CD4-positive, alpha-beta T cell (primary cell): ENCODE data around the gene SLAMF1. TPM values are rescaled to one million over a fixed set of nuclear protein-coding genes. Genes with fewer than 3 reads are reported as not detected.
A peak's percentile ranks its signal among the peaks of the same experiment; 100 is the strongest.
"Not testable (repeated sequence)": the region's sequence is repeated elsewhere in the genome, so short reads cannot be mapped to it uniquely, and the experiment has no call there.

Source experiments
- ATAC-seq: fragments of 200-7000 bp; cut with Tn5 transposase; one replicate; pipeline ENCODE4 v1.10.0; 2022; ENCODE audit warnings: mild to moderate bottlenecking; ENCODE audit not compliant: poor library complexity
- CTCF ChIA-PET: fragments of 350-600 bp; sonication (Branson Sonifier 250); formaldehyde crosslinking; loops from one replicate; lab custom pipeline; 2021; ENCODE audit warnings: antibody characterized with exemption, inconsistent platforms; lab: Charles Lee
- POLR2A ChIA-PET: fragments of 350-600 bp; sonication (Branson Sonifier 250); formaldehyde crosslinking; loops from one replicate; lab custom pipeline; 2021; ENCODE audit warnings: antibody characterized with exemption, inconsistent platforms; lab: Charles Lee
- DNase-seq, 14 experiments: peaks; one replicate each; pipeline ENCODE4 v3.0.0-alpha.2; 2013 to 2020; ENCODE audit warnings: mixed read lengths in 2 of 14
- H3K27ac ChIP-seq, 2 donors: one replicate each; pipeline versions ENCODE4 v1.5.1 to v1.7.0; 2013; ENCODE audit warnings: low read length in 2 of 2, low read depth in 1 of 2, mild to moderate bottlenecking in 1 of 2
- H3K27me3 ChIP-seq, 2 experiments: 1 replicate in 1 of 2; 2 replicates in 1 of 2; pipeline versions ENCODE4 v1.6.1 to v1.7.0; 2013; ENCODE audit warnings: low read length in 2 of 2, control low read depth in 1 of 2, mild to moderate bottlenecking in 1 of 2, moderate library complexity in 1 of 2; ENCODE audit not compliant: insufficient read depth in 2 of 2, control insufficient read depth in 1 of 2
- H3K36me3 ChIP-seq: one replicate; pipeline ENCODE4 v1.6.1; 2013; ENCODE audit warnings: low read length, control low read depth; ENCODE audit not compliant: insufficient read depth
- H3K4me1 ChIP-seq: one replicate; pipeline ENCODE4 v1.6.1; 2013; ENCODE audit warnings: low read length, control low read depth; ENCODE audit not compliant: insufficient read depth
- H3K4me3 ChIP-seq: one replicate; pipeline ENCODE4 v1.5.1; 2013; ENCODE audit warnings: mild to moderate bottlenecking, low read length, moderate library complexity
- H3K9me3 ChIP-seq, 2 experiments: 1 replicate in 1 of 2; 2 replicates in 1 of 2; pipeline versions ENCODE4 v1.6.1 to v1.7.0; 2013; ENCODE audit warnings: low read length in 2 of 2, mild to moderate bottlenecking in 2 of 2, control low read depth in 1 of 2, moderate library complexity in 1 of 2; ENCODE audit not compliant: control insufficient read depth in 1 of 2, insufficient read depth in 1 of 2
- H3K27ac Mint-ChIP-seq: one replicate; pipeline ENCODE4 v1.8.0; 2020; ENCODE audit warnings: mixed read lengths
- H3K27me3 Mint-ChIP-seq: one replicate; pipeline ENCODE4 v1.8.0; 2021; ENCODE audit warnings: mixed read lengths
- H3K36me3 Mint-ChIP-seq: one replicate; pipeline ENCODE4 v1.8.0; 2021; ENCODE audit warnings: low read depth, mixed read lengths
- H3K4me1 Mint-ChIP-seq: one replicate; pipeline ENCODE4 v1.8.0; 2021; ENCODE audit warnings: low read depth, mixed read lengths
- H3K4me3 Mint-ChIP-seq: one replicate; pipeline ENCODE4 v1.8.0; 2020; ENCODE audit warnings: mild to moderate bottlenecking, mixed read lengths
- H3K9me3 Mint-ChIP-seq: one replicate; pipeline ENCODE4 v1.8.0; 2020; ENCODE audit warnings: mixed read lengths
- CTCF ChIP-seq: fragments of 200-600 bp; IDR thresholded peaks from one replicate; pipeline ENCODE4 v1.8.0; 2022; ENCODE audit warnings: antibody characterized with exemption, mild to moderate bottlenecking
- intact Hi-C, 2 experiments: fragments of 100-400 bp; cut with DNase I in 1 of 2; cut with micrococcal nuclease in 1 of 2; formaldehyde crosslinking; loops; one replicate each; pipeline versions ENCODE4 v1.15.1 to v1.9.0; 2023 to 2025; cut with DNase I, micrococcal nuclease
- total RNA-seq, 174 experiments: library from RNA in 2 of 174; stranded (reverse) in 2 of 174; gene quantifications; one replicate each; pipeline ENCODE4 v1.2.3 and lab custom pipeline; 2021 to 2026

Gene SLAMF1
- total RNA-seq, 2 experiments from 2014 or later = 39.4 to 39.8 TPM

GRCh38 chr1:160628799-160629263, 18.0 kb downstream of the SLAMF1 start:
- Histone ChIP-seq H3K9me3 (no peaks in the 10 kb centered on the region), H3K36me3 (peaks cover 53% of the 10 kb centered on the region), H3K27me3 (no peaks in the 10 kb centered on the region), H3K4me3 (peak overlapping the region; percentile 27), H3K27ac (peak overlapping the region; percentile 90 to 93), H3K4me1 (peaks cover 92% of the 10 kb centered on the region)
- no peak for TF ChIP-seq CTCF
- peak overlapping the region; percentile 84 for H3K4me3 Mint-ChIP-seq
- H3K4me1 Mint-ChIP-seq = peaks cover 100% of the 10 kb centered on the region
- intact Hi-C loops = loop anchor here (1.0 to 5.0 kb wide), 4 partner anchors 9 to 78 kb away; partner anchors contain the start of gene SLAMF1 (in 1 of the 2)
- ATAC-seq (peak; percentile 49), DNase-seq (peak in 9 of 14 experiments; percentile 22 to 77 (median 39))
- H3K36me3 Mint-ChIP-seq = peaks cover 90% of the 10 kb centered on the region
- no peaks in the 10 kb centered on the region for H3K27me3 Mint-ChIP-seq
- no peaks in the 10 kb centered on the region for H3K9me3 Mint-ChIP-seq
- POLR2A ChIA-PET = interaction anchor here (0.6 to 5.7 kb wide), 20 partner anchors 9 to 209 kb away, joined by 3 to 74 read pairs (median 6); partner anchors contain the start of genes CD48 and SLAMF1
- peak overlapping the region; percentile 97 for H3K27ac Mint-ChIP-seq
- CTCF ChIA-PET = interaction anchor here (0.9 to 1.7 kb wide), 5 partner anchors 14 to 50 kb away, joined by 3 to 5 read pairs (median 3); no protein-coding TSS in a partner anchor

- peak overlapping the region; percentile 90 to 93 for H3K27ac ChIP-seq
- DNase-seq = peak in 4 of 14 experiments; percentile 27 to 67 (median 49)
- H3K27ac Mint-ChIP-seq = peak overlapping the region; percentile 97
- peaks cover 90% of the 10 kb centered on the region for H3K36me3 Mint-ChIP-seq
- H3K9me3 Mint-ChIP-seq, H3K4me3 ChIP-seq, H3K9me3 ChIP-seq, H3K27me3 Mint-ChIP-seq, H3K27me3 ChIP-seq, ATAC-seq: not testable (repeated sequence)
- peaks cover 92% of the 10 kb centered on the region for H3K4me1 ChIP-seq
- ChIA-PET POLR2A (interaction anchor here (0.7 to 5.7 kb wide), 18 partner anchors 9 to 210 kb away, joined by 3 to 74 read pairs (median 7); partner anchors contain the start of gene SLAMF1), CTCF (interaction anchor here (0.9 to 1.3 kb wide), 2 partner anchors 37 to 48 kb away, joined by 3 to 5 read pairs; no protein-coding TSS in a partner anchor)
- H3K36me3 ChIP-seq = peaks cover 53% of the 10 kb centered on the region
- H3K4me3 Mint-ChIP-seq = peak overlapping the region; percentile 14
- intact Hi-C loops = loop anchor here (2.0 to 5.0 kb wide), 2 partner anchors 19 to 80 kb away; partner anchors contain the start of gene SLAMF1 (in 1 of the 2)
- peaks cover 100% of the 10 kb centered on the region for H3K4me1 Mint-ChIP-seq
These were observed 19.1 kb downstream of the SLAMF1 start for GRCh38 chr1:160627677-160628289.

GRCh38 chr1:160626509-160627342, 20.1 kb downstream of the SLAMF1 start:
- Histone ChIP-seq H3K27me3 (no peaks in the 10 kb centered on the region), H3K4me1 (peaks cover 91% of the 10 kb centered on the region), H3K4me3 (no peak overlapping the region), H3K27ac (peak overlapping the region; percentile 19 to 44), H3K9me3 (no peaks in the 10 kb centered on the region), H3K36me3 (peaks cover 52% of the 10 kb centered on the region)
- Mint-ChIP-seq H3K4me1 (peaks cover 100% of the 10 kb centered on the region), H3K27me3 (no peaks in the 10 kb centered on the region), H3K36me3 (peaks cover 91% of the 10 kb centered on the region), H3K27ac (peak overlapping the region; percentile 97), H3K9me3 (no peaks in the 10 kb centered on the region), H3K4me3 (peak overlapping the region; percentile 39)
- TF ChIP-seq CTCF = no peak
- no peak for ATAC-seq
- peak in 1 of 14 experiments; percentile 11 for DNase-seq
- POLR2A ChIA-PET = interaction anchor here (0.6 to 5.7 kb wide), 7 partner anchors 8 to 47 kb away, joined by 3 to 74 read pairs (median 8); partner anchors contain the start of gene SLAMF1
- intact Hi-C loops = loop anchor here in 1 of 2 experiments (5.0 kb wide), 1 partner anchor 81 kb away; no protein-coding TSS in a partner anchor
- CTCF ChIA-PET = interaction anchor here (1.0 to 1.1 kb wide), 2 partner anchors 20 to 55 kb away, joined by 3 read pairs; no protein-coding TSS in a partner anchor
